Limb (tissue), 2 donors: Measurements from ENCODE around the gene CDK5.
A peak's percentile ranks its signal among the peaks of the same experiment; 100 is the strongest.

Experiments used
- DNase-seq, 2 donors: peaks; one replicate each; pipeline ENCODE4 v3.0.0-alpha.2; 2016; ENCODE audit errors: extremely low spot score in 2 of 2

Gene CDK5

DNA sequence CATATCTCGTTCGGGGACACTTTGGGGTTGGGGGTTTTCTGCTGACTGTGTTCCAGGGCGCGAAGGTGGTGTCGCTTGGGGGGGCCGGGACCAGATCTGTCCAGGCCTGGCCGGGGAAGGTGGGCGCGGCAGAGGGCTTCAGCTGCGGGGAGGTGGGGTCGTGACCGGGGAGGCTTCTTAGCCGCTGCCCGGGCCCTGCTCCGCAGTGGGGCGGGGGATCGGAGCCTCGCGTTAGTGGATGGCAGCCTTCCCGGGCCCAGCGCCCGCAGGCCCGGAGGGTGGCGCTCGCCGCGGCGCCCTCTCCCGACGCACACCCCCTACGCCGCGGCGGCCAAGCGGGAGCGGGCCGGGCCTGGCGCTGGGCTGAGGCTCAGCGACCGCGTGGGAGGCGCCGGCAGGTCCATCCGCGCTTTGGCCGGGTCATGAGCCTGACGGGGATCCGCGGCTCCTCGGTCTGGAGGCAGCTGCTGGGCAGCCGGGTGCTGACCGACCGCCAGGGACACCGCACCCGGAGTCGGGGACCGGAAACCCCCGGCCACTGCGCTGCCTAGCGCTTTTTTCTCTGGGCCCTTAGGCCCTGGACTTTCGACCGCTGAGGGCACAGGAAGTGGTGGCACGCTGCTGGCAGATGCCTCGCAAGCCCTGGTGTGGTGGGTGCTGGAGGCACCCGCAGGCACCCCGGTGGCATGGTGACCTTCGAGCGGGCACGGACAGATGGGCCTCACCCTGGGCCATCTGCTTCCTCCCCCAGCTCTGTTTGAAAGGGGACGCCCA is 29.7 kb upstream of the CDK5 start:
- DNase-seq, result peak in 1 of 2 donors; percentile 57

DNA sequence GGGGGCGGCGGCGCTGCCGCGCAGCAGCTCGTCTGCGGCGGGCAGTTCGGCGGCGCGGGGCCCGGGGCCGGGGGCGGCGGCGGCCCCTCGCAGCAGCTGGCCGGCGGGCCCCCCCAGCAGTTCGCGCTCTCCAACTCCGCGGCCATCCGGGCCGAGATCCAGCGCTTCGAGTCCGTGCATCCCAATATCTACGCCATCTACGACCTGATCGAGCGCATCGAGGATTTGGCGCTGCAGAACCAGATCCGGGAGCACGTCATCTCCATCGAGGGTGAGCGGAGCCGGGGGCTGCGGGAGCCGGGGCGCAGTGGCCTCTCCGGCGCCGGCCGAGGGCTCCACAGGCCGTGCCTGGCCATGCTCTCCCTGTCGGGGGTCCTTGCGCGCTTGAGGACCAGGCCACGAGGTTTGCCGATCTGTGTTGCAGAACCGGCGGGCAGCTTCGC is 29.1 kb upstream of the CDK5 start:
- DNase-seq, result peak in 1 of 2 donors; percentile 69

DNA sequence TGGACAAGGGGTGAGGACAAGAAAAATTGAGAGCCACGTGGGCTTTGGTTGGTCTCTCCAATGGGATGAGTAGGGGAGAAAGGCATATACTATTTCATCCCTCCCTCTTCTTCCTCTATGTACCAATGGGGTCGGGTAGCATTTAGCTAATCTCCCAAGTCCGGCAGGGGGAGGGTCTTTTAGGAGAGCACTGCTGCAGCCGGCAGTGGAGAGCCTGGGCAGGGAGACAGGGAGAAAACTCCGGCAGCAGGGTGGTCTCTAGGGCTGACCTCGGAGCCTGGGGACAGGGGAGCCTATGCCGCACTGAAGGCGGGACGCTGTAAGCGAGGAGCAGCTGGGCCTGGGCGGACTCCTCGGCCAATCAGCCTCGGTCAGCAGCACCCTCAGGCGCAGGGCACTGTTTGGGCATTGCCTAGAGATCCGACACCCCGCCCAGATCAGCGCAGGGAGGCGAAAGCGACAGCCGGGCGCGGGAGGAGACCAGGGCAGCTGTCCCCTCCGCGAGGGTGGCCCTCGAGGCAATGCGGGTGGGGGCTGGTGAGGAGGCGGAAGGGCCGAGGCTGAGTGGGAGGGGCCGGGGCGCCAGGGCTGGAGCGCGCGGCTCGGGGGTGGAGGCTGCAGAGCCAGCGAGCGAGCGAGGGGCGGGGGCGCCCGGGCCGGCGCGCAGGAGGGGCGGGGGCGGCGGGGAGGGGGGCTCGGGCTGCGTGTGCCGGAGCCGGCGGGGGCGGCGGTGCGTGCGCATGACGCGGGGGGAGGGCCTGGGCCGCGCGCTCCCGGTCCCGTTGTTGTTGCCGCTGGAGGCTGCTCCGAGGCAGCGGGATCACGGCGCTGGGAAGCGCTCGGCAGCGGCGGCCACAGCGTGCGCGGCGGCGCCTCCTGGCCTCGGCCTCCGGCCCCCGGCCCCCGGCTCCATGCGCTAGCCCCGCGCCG is 28.3 kb upstream of the CDK5 start, which contains the start of gene AGAP3:
Gene AGAP3 (plus strand): TSS at position 785 of the 930 bp plus-strand sequence. CDS start 267 bp downstream, outside the sequence.
- peak; percentile 78 to 92 for DNase-seq

DNA sequence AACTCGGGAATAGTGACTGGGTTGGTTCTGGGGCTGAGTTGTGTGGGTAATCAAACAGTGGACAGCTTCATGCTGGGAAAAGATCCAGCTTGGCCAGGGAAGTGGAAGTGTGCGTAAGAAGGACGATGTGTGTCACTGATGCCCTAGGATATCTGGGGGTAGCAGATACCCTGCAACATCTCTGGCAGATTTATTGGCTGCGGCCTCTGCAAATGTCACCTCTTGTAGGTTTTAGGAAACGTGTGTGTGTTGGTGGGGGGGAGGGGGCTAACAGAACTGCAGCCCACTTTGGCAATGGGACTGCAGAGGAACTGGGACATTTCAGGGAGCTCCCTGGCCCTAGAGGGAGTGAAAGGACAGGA is 27.6 kb upstream of the CDK5 start:
- no peak for DNase-seq

DNA sequence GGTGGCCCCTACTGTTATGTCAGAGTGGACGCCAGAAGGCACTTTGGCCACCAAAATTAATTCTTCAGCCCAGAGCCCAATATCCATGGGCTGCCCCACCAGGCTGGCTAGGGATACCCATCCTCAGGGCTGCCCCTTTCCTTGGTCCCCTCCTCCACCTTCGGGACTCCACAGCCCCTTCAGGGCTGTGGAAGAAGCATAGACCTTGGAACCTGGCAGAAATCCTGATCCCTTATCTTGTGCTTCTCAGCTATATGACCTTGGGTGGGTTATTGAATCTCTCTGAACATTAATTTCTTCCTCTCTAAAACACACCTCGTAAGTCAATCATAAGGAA is 26.1 kb upstream of the CDK5 start:
- no peak for DNase-seq

DNA sequence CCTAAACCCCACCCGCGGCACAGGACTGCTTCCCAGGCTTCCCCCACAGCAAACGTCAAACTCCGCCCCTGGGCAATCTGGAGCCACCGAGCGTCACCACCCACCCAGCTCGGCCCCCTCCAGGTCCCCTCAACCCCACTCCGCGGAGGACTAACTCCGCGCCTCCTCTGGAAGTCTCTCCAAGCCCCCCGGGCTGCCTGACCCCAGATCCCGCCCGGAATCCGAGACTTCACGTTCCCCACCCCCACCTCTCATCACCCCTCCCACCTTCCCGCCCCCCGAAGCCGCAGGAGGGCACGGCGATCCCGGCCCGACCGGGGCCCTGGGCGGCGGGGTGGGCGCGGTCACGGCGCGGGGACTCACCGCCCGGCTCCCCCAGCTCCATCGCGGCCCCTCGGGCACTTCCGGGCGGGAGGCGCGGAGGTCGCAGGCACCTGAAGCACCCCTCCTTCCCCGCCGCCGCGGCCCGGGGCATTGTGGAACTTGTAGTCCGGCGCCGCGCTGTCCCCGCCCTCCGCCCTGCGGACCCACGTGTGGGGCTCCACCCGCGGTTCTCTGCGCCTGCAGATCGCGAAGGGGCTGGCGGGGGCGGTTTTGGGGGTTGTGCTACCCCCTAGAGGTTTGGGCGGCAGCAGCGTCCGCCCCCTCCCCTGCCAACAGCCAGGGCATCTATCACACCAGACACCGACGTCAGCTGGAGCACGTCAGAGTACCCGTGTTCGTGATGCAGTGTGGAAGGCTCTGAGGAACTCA is 25.6 kb upstream of the CDK5 start, which contains the start of gene TMUB1:
Gene TMUB1 (minus strand): TSS at position 423 of the 753 bp plus-strand sequence. CDS start 930 bp downstream, outside the sequence.
- peak in 1 of 2 donors; percentile 88 for DNase-seq

DNA sequence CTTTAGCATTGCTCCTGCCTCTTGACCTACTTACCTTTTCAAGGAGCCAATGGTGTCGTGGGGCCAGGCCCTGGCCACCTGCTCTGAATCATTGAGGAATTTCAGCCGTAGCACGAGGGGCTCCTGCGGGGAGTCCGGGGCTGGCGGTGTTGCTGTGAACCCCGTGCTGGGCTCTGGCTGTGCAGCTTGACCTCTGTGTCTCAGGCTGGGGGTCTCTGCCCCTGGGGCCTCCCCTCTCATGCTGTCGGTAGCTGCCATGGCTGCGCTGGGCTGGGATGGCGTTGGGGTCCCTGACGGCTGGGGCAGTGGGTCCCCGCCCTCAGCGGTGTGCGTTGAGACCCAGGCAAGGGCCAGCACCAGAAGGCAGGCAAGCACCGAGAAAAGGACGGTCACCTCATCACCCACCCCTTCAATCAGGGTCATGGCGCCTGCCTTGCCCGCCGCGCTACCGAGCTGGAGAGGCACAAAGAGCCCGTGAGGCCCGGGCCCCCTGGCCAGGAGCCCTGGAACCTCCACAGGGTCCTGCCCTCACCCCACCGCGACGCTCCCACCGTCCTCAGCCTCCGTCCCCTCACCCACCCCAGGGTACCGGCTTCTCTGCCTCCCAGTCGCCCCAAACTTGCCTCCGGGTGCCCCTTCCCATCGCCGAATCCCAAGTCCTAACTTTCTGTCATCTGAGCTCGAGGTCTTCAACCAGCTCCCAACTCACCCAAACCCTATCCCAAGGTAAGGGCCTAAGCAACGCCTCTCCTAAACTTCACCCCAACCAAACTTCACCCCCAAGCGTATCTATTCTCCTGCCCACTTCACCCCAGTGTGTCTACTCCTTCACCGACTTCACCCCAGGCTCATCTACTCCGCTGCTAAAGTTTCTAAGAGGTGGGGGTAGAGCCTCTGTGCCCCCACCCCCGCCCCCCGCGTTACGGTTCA is 24.7 kb upstream of the CDK5 start:
- DNase-seq, result no peak

DNA sequence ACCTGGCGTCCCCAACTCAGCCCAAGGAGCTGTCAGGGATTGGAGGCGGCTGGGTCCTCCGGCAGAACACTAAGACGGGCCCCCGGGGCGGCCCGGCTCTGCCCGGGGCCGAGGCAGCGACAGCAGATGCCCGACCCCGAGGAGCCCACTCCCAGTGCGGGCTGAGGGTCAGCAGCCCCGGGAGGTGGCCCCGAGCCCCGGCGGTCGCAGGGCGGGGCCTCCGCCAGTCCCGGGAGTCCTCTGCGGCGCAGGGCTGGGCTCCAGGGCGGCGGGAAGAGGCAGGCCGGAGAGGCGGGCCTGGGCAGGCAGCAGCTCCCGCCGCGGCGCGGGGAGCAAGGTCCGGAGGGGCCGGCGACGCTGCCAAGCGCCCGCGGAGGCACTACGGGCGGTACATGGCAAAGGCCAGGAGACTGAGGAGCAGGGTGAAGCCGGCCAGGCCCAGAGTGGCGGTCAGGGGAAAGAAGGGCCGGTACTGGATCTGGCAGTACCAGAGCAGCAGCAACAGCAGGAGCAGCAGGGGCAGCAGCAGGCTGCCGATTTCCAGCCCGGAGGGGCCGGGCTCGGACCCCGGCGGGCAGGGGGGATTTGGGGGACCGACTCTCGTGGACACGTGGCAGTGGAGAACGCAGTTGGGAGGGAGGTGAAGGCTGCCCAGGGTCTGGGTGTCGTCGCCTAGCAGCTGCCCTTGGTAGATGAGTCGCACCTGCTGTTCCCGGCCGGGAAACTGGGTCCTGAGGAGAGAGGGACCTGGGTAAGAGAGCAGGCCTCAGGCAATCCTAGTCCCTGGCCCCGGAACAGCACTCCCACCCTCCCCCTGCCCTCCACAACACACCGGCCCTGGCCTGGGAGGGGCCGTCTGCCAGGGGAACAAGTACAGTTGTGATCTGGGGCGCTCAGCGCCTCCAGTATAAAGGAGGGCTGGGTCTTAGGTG is 23.7 kb upstream of the CDK5 start:
- DNase-seq, result peak in 1 of 2 donors; percentile 61

DNA sequence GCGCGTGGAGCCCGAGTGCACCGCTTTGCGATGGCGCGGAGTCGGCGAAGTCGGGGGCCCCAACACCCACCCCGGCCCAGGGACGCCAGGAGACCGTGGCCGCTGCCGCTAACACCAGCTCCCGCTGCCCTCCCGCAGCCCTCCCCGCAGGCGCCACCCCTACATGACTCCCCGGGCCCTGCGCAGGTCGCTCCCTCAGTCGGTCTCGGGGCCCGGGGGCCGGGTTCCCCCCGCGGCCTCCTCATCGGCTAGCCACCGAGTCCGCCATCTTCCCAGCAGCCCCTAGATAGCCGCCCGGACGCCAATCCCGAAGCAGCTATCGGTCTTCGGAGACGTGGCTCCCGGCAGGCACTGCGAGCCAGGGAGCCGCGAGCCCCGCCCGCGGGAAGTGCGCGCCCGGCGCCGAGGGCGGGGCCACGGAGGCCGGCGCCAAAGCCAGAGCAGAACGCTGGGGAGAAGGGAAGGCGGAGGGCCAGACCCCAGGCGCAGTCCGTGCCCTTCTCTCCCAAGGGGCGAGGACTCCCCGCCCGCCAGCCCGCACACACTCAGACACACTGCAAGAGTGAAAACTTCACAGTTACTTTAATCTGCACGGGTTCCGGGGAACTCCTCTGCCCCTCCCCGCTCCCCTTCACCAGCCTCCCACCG is 22.9 kb upstream of the CDK5 start, which contains the start of gene FASTK:
Gene FASTK (minus strand): TSS at position 288 of the 648 bp plus-strand sequence. CDS start 43 bp downstream, at position 245.
- peak; percentile 90 to 94 for DNase-seq

DNA sequence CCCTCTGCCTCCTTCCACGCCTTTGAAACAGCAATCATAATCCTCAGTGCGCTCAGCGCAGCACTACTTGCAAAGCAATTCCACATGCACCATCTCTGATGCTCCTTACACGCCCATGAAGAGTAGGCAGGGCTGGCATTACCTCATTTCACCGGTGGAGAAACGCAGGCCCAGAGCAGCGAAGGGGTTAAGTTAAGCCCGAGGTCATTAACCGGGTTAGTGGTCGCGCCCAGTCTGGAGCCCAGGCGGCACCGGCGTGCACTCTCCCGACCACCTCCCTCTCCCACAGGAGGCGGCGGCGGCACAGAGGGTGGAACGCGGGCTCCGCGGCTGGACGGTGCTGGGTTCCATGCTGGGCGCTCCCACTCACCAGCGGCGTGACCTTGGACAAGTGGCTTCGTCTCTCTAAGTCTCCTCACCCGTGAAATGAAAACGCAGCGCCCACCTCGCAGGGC is 22.4 kb upstream of the CDK5 start:
- DNase-seq, result peak in 1 of 2 donors; percentile 61

DNA sequence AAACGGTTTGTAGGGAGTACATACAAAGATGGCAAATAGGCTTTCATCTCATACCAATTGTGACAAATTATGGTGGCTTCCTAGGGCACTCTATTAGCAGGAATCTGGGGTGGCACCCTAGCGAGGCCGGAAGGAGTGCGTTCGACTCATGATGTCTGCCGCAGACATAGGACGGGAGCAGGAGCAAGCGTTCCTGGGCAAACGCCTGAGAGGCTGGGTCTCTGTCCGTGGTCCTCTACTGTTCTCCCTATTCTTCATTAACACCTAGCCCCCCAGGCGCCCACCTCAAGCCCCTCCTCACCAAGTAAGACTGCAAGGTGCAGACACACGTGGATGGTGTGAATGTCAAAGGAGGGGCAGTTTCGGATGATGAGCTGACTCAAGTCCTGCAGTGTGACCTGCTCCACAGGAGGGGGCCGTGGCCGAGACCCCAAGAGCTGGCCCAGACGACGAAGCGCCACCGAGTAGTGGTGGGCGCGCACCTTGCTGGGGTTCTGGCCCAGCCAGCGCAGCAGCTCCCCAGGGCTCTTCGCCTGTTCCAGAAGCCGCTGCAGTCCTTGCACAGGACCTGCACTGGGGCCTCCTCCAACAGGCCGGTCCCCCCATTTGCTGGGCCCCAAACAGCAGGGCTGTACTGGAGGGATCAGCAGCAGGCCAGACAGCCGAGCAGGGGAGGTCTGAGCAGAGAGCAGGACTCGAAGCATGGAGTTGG is 21.7 kb upstream of the CDK5 start:
- peak in 1 of 2 donors; percentile 29 for DNase-seq

DNA sequence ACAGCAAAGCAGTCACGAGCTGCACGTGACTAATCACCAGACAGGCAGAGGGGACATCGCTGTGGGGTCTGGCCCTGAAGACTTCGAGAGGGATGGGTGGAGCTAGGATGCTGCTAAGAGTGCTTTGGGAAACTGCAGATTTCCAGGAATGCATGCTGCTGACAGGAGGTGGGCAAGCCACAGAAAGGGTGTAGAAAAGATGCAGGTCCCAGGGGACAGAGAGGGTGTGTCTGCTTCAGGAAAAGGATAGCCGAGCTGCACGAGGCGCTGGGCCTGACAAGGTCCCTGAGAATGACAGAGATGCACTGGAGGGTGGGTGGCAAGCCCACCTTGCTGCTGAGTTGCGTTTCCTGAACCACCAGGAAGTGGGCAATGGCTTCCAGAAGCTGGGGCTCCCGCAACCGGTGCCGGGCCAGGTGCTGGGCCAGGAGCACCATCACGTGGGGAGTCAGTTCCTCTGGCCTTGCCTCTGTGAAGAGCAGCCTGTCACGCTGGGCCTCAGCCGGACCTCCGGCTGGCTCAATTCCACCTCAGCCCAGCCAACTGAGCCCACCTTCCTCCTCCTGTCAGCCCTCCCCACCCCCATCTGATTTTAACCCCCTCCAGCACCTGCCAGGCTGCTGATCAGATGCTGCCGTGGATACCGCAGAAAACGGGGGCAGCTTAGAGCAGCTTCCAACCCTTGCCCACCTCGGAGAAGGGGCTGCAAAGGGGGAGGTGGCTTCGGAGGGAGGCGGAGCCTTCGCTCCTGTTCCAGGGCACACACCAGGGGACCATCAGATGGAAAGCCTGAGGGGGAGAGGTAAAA is 20.7 kb upstream of the CDK5 start:
- DNase-seq, result no peak

DNA sequence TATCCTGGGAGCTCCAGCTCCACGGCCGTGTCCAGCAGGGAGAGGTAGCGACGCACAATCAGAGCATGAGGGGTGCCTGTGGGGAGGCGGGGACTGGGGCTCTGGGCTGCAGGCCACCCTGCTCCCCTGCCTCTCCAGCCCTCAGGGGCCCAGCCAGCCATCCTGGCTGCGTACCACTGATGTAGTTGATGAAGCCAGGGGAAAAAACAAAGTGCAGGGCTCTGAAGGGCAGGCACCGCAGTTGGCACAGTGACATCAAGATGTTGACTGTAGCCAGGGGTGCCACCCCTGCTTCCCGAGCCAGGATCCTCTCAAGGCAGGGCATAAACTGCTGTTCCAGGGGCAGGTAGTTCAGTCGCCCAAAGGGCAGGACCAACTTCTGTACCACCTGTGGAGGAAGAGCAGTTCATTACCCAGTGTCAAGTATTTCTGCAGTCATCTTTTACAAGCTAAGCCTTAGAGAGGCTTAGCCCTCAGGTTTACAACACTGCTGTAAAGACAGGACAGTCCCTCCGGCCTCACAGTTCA is 20.1 kb upstream of the CDK5 start:
- DNase-seq, result no peak

DNA sequence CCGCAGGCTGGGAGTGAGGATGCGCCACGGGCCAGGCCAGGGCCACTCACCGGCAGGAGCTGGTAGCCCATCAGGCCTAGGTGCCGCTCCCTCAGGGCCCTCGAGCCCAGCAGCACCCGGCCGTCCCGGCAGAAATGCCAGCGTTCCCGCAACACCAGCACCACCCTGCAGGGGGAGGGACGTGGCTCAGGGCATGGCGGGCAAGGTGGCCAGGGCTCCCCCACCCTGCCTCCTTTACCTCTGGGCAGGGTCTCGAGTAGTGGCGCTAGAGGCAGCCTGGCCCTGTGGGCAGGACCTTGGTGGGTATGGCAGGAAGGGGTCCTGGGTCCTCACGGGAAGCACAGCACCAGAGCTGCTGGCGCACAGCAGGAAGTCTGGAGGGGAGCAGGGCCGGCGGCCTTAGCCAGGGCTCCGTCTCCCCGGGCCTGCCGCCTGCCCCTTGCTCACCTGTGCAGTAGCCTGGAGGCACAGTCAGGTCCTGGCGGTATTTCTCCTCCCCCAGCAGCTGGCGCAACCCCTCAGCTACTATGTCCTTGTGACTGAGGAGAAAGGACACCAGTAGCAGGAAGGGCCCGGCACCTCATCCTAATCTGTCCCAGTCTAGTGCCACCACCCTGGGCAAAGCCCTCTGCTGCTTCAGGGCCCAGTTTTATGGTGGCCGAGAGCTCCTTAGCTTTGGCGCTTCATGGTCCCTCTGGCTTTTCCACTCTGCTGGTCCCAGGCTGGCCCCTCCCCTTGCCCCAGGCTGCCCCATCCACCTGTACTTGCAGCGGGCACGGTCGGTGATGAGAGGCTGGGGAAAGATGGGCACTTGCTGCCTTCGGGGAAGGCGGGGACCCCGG is 19.4 kb upstream of the CDK5 start:
- DNase-seq, result no peak

DNA sequence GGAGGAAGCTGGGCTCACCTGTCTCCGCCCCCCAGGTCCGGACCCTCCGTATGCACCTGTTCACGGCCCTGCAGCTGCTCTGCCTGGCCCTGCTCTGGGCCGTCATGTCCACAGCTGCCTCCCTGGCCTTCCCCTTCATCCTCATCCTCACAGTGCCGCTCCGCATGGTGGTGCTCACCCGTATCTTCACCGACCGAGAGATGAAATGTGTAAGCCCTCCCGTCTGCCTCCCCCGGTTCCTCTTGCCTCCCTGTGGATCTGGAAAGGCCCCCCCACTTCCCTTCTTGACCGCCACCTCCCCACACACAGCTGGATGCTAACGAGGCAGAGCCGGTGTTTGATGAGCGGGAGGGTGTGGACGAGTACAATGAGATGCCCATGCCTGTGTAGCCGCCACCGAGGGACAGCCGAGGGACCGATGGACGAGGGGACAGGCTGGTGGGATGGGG is 18.3 kb upstream of the CDK5 start:
- no peak for DNase-seq

DNA sequence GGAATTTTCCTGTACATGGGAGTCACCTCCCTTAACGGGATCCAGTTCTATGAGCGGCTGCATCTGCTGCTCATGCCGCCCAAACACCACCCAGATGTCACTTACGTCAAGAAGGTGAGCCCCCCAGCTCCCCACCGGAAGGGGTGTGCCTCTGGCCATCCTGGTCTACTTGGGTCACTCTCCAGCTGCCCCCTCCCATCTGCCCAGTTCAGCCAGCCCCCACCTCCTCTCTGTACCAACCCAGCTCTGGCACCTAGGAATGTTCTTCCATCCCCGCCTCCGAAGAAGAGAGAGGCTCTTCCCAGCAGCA is 17.9 kb upstream of the CDK5 start:
- DNase-seq, result no peak
